HL-60 (cell line): ENCODE measurements around the gene PELO.

Experiments used
- DNase-seq, 2 experiments: peaks; one replicate each; pipeline ENCODE4 v3.0.0-alpha.2; 2010 to 2020; ENCODE audit warnings: low read depth in 1 of 2, low spot score in 1 of 2
- H3K27ac ChIP-seq: fragments of 250-450 bp; sonication (Bioruptor Pico); replicated peaks from 2 replicates; pipeline ENCODE4 v1.5.1; 2020; ENCODE audit warnings: mild to moderate bottlenecking, moderate library complexity
- H3K27me3 ChIP-seq: fragments of 250-450 bp; sonication (Bioruptor Pico); 2 replicates; pipeline ENCODE4 v1.5.1; 2021; ENCODE audit warnings: mild to moderate bottlenecking, moderate library complexity; ENCODE audit not compliant: insufficient read depth, poor library complexity, severe bottlenecking
- H3K4me3 ChIP-seq: replicated peaks from 2 replicates; pipeline ENCODE4 v1.5.1; 2011; ENCODE audit warnings: mild to moderate bottlenecking, control low read depth, low read length; ENCODE audit not compliant: insufficient read depth
- CTCF ChIP-seq: IDR thresholded peaks from one replicate; pipeline ENCODE4 v1.5.1; 2011; ENCODE audit warnings: low read length, control low read depth, inconsistent platforms; ENCODE audit not compliant: insufficient read depth
- GABPA ChIP-seq: IDR thresholded peaks from 2 replicates; pipeline ENCODE4 v1.6.1; 2012; ENCODE audit warnings: low read depth
- POLR2AphosphoS5 ChIP-seq: IDR thresholded peaks from 2 replicates; pipeline ENCODE4 v1.6.1; 2012; ENCODE audit warnings: low read depth
- REST ChIP-seq: IDR thresholded peaks from 2 replicates; pipeline ENCODE4 v1.6.1; 2012; ENCODE audit warnings: low read depth; ENCODE audit not compliant: insufficient replicate concordance
- SPI1 ChIP-seq: IDR thresholded peaks from 2 replicates; pipeline ENCODE4 v1.6.1; 2012; ENCODE audit warnings: low read depth, mild to moderate bottlenecking, borderline replicate concordance

The PELO gene

GRCh38 chr5:52810426-52810825 lies 22.7 kb downstream of the PELO start:
- peak overlapping the region; percentile 49 for H3K27ac ChIP-seq
- H3K27me3 ChIP-seq: no peaks in the 10 kb centered on the region
- H3K4me3 ChIP-seq: no peak overlapping the region
- TF ChIP-seq REST (no peak), POLR2AphosphoS5 (no peak), GABPA (no peak), CTCF (no peak), SPI1 (no peak)
- DNase-seq: no peak

GRCh38 chr5:52811067-52811749 lies 23.5 kb downstream of the PELO start:
- Histone ChIP-seq H3K27me3 (no peaks in the 10 kb centered on the region), H3K27ac (peak overlapping the region; percentile 49), H3K4me3 (no peak overlapping the region)
- peak; percentile 67 to 85 for DNase-seq
- TF ChIP-seq GABPA: no peak; the same call in 1 of the 2 replicates
- TF ChIP-seq REST: no peak
- TF ChIP-seq CTCF: no peak
- TF ChIP-seq POLR2AphosphoS5: no peak; the same call in 1 of the 2 replicates
- TF ChIP-seq SPI1: no peak

- TF ChIP-seq SPI1 (no peak), REST (no peak), POLR2AphosphoS5 (no peak), GABPA (no peak), CTCF (no peak)
- DNase-seq: no peak
- Histone ChIP-seq H3K27me3 (no peaks in the 10 kb centered on the region), H3K4me3 (no peak overlapping the region), H3K27ac (no peak overlapping the region)
Measured at GRCh38 chr5:52814352-52815148, 26.8 kb downstream of the PELO start.
